HL-60/S4 (cell line): Measurements from ENCODE around the gene PPID.
"Not testable (repeated sequence)": the region's sequence is repeated elsewhere in the genome, so short reads cannot be mapped to it uniquely, and the experiment has no call there.

Source experiments
- in situ Hi-C: fragments of 300-500 bp; cut with MboI; formaldehyde crosslinking; loops from 2 replicates; pipeline ENCODE4 v1.14.3; 2022; ENCODE audit warnings: low sequenced_read_pairs

Gene PPID

DNA sequence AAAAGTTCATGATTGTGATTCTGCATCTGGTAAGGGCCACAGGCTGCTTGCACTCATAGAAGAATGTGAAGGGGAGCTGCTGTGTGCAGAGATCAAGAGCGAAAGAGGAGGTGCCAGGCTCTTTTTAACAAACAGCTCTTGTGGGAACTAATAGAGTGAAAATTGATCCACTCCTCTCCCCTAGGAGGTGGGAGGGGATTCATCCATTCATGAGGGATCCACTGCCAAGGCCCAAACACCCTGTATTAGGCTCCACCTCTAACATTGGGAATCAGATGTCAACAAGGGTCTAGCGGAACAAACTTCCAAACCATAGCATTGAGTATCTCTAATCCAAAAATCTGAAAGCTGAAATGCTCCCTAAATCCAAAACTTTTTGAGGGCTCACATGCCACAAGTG, 16.4 kb upstream of the PPID start:
- in situ Hi-C loops, result loop anchor here (10.0 to 25.0 kb wide), 2 partner anchors 85 to 448 kb away; no protein-coding TSS in a partner anchor

DNA sequence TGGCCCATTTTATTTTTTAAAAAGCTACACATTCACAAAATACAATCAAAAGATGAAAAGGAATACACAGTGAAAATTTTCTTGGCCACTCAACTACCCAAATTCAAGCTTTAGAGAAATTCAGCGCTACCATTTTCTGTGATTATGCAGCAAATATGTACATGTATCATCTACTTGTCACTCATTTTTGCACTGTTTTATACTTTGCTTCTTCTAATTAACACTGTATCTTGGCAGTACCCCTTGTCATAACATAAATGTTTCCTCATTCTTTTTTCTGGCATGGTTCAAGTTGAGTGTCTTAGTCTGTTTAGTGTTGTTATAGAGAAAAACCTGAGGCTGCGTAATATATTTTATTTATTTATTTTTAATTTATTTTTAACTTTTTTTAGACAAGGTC, 15.7 kb upstream of the PPID start:
- in situ Hi-C loops, result loop anchor here (10.0 to 25.0 kb wide), 2 partner anchors 86 to 448 kb away; no protein-coding TSS in a partner anchor

DNA sequence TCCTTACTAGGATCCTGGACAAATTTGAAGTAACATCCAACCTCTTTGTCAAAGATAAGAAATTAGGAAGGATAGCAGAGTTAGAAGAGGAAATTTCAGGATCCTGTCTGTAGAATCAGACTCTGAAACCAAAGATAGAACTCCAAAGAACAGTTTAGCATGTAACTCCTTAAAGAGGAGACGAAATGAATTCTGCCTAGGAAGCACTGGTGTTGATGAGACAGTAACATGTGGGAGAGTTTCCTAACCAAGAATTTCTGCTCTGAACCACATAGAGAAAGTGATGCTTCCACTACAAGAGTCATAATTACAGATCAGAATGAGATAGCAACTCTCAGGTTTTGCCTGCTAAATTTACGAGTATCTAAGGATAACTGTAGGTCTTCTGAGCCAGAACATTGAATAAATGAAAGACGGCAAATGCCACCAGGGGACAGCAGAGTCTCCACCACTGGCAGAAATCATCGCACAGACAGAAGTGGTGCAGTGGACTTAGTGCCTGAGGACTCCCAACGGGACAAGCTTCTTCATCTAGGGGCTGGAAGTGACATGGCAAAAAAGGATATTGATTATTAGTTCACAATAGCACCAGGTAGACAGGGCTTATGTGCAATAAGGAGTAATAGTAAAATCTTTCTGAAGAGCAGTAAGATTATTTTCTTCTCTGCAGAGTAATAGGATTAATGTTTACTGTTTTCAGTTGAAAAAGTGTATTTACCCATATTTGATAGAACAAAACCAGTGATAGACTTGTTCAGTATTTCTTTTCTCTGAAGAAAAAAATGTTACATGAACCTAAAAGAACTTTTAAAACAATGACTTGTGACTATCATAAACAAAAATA, 6.7 kb upstream of the PPID start:
- in situ Hi-C loops, result loop anchor here (10.0 to 25.0 kb wide), 2 partner anchors 95 to 457 kb away; no protein-coding TSS in a partner anchor

DNA sequence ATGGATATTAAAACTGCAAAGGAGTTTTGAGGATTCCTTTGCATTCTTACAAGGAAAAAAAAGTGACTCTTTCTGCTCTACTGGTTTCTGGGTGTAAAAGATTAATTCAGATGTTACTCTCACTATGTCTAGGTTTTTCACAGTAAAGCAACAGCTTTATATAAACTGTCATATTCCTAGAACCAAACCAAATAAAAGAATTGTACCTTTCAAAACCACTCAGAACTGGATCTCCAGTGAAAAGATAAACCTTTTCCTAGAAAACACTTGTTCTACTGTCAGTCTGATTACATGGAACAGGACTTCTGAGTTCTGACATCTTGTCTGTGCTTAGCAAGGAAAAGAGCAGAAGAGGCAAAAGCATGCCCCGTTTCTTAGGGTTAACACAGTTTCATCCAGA, 5.0 kb upstream of the PPID start:
- in situ Hi-C loops, result loop anchor here (25.0 kb wide), 1 partner anchor 459 kb away; no protein-coding TSS in a partner anchor

DNA sequence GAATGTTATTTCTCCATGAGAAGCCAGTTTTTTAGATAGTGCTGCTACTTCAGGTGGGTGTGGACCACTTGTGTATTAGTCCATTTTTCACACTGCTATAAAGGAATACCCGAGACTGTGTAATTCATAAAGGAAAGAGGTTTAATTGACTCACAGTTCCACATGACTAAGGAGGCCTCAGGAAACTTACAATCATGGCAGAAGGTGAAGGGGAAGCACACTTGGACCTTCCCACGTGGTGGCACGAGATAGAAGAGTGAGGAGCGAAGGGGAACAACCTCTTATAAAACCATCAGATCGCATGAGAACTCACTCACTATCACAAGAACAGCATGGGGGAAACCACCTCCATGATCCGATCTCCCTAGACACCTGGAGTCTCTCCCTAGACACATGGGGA, 3.4 kb upstream of the PPID start:
- in situ Hi-C loops, result loop anchor here (25.0 kb wide), 1 partner anchor 461 kb away; no protein-coding TSS in a partner anchor

DNA sequence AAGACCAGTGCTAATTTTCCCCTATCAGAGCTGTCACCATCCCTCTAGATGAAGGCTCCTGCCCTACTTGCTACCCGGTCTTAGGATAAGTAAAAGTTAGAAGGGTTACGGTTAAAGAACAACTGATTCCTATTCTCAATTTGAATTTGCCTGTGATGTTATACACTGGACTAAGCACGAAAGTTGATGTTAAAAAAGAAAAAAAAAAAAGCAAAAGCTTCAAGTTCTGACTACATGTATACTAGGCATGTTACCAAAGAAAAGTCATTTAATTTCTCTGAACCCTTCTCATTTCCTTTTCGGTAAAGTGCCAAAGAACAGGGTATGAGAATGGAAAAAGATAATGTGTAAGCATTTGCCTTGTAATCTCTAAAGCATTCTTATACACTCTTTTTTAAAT, 1.4 kb upstream of the PPID start:
- in situ Hi-C loops, result loop anchor here (25.0 kb wide), 1 partner anchor 463 kb away; no protein-coding TSS in a partner anchor

DNA sequence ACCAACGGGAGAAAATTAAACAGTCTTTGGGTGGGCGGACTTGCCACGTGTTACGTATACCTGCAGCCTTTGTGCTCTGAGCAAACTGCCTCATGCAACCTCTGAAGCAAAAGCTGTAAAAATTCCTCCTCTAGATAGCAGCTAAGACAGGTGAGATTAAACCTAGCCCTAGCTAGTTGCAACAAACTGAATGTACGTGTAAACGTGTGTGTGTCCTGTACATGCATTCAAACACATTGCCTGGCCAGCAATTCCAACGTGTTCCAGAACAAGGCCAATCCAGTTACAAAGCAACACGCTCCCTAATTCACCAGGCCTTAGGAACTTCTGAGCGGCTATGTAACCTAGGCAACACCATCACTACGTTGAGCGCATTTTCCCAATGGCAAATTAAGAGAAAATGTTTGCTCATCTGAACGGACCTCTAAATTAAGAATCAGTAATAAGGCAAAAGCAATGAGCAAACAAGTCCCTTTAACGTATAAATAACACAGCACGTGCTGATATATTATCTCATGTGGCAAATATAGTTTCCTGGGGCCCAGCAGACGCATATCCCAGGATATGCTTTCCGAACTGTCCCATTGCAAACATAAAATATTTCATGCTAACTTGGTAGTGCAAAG, 792 bp downstream of the PPID start:
- in situ Hi-C loops, result no loop called here

DNA sequence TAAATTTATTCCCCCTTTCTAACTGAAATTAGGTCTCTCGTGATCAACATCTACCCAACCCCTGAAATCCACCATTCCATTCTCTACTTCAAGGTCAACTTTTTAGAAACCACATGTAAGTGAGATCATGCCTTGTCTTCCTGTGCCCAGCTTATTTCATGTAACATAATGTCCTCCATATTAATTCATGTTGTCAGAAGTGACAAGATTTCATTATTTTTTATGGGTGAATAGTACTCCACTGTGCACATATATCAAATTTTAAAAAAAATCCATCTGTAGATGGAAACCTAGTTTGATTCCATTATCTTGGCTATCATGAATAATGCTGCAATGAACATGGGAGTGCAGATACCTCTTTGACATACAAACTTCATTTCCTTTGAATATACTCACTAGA, 1.5 kb downstream of the PPID start:
- in situ Hi-C loops, result no loop called here

DNA sequence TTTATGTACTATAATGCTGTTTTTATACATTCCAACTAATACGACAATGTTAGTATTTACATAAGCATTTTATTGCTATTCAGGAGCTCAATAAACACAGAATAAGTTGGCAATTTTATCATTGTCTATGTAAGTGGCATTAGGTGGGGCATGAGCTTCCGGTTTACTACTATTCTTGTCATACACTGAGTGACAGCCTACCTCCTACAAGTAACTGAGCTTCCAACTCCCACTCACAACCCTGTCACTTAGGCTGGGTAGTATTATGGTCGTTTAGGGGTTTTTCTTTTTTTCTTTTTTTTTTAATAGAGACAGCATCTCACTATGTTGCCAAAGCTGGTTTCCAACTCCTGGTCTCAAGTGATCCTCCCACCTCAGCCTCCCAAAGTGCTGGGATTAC, 7.4 kb downstream of the PPID start:
- in situ Hi-C loops, result no loop called here

DNA sequence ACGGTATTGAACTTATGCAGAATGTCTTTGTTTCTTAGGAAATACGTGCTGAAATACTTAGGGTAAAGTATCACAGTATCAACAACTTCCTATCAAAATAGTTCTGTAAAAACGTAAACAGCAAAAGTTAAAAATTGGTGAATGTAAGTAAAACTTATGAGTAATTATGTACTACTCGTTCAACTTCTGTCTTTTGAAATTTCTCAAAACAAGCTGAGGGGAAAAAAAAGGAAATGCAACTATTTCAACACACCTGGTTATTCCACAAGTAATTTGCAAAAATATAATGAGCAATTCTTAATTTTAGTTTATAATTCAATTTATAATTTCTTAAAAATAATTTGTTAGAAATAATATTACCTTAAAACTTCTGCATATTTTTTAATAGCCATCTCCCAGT, 8.3 kb downstream of the PPID start:
- in situ Hi-C loops, result no loop called here

DNA sequence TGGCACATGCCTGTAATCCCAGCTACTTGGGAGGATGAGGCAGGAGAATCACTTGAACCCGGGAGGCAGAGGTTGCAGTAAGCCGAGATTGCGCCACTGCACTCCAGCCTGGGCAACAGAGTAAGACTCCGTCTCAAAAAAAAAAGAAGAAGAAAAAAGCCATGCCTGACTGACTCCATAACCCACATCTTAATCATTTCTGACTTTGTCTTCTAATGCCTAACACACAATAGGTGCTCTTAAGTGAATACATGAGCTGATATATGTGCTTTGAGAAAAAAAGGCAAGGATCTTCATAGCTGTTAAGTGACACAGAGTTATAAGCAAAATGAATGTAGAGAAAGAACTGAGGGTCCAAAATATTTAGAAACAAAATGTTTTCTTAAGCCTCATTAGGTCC, 10.6 kb downstream of the PPID start:
- in situ Hi-C loops, result not testable (repeated sequence)

DNA sequence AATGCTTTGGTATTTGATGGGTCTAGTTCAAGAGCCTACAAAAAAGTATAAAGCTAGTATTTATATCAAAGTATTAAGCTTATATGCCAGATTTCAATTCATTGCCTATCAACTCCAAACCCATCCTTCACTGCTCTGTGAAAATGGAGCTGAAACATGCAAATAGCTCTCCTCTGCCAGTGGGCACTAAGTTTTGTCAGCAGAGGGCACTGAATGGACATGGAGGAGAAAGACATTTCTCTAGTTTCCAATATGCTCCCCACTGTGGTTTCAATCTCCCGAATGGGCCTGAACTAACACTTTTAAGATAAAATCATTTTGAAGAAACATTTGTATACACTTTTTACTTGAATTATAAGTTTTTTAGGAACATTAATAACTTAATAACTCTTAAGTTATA, 12.4 kb downstream of the PPID start:
- in situ Hi-C loops, result no loop called here

DNA sequence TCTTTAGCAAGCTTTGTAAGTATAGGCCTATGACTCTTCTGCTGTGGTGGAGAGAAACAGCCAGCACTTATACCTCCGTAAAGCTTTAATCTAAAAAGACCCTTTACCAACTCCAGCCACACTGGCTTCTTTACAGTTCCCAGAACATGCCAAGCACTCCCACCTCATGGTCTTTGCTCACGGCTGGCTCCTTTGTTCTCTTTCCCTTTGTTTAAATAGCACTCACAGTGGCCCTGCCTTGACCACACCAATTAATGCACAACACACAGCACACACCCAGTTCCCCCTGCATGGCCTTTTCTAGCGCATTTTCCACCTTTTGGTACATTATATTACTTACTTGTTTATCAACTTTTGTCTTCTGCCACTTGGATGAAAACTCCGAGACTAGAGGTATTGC, 18.9 kb downstream of the PPID start:
- in situ Hi-C loops, result no loop called here

DNA sequence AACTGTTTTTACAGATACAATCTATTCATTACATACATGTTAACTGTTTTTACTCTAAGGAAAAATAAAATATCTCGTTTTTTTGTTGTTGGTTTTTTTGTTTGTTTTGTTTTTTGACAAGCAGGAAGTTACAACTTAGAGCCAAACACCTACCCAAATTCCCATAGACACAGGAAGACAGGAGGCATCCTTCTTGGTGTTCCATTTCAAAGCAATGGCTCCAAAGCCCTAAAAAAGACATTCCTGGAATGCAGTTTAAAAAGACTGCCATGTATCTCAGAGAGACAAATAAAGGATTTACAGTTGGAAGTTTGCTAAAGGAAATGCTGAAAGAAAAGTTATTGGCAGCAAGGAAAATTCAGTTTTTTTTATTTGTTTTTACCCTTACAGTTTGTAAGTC, 34.4 kb downstream of the PPID start:
- in situ Hi-C loops, result no loop called here

DNA sequence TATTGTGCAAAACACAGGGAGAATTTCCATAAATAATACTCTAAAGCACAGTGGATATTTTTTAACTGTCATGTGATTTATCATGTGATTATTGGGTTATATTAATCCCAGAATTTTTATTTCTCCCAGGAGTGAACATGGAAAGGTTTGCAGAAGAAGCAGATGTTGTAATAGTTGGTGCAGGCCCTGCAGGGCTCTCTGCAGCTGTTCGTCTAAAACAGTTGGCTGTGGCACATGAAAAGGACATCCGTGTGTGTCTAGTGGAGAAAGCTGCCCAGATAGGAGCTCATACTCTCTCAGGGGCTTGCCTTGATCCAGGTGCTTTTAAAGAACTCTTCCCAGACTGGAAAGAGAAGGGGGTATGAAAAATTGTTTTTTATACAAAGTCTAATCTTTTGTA, 41.1 kb downstream of the PPID start:
- in situ Hi-C loops, result no loop called here

DNA sequence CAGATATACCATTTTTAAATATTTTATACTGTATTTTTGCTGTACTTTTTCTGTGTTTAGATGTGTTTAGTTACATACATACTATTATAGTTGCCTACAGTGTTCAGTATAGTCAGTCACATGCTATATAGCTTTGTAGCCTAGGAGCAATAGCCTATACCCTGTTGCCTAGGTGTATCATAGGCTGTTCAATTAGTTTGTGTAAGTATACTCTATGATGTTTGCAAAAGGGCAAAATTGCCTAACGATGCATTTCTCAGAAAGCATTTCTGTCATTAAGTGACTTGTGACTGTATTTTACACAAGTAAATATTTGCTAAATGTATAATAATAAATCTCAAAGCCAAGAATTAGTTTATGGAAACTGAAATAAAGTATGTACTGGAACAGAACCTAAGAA, 41.6 kb downstream of the PPID start:
- in situ Hi-C loops, result no loop called here

DNA sequence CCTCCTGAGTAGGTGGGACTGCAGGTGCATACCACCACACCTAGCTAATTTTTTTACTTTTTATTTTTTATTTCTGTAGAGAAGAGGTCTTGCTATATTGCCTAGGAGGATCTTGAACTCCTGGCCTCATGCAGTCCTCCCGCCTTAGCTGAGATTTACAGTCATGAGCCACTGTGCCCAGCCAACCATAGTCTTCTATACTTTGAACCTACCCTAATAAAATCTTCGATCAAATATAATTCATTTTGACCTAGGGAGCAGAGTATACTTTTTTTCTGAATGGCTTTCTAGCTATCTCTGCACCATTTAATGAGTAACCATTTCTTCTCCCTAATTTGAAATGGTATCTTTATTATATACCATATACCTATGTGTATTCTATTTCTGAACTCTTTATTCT, 44.4 kb downstream of the PPID start:
- in situ Hi-C loops, result no loop called here

DNA sequence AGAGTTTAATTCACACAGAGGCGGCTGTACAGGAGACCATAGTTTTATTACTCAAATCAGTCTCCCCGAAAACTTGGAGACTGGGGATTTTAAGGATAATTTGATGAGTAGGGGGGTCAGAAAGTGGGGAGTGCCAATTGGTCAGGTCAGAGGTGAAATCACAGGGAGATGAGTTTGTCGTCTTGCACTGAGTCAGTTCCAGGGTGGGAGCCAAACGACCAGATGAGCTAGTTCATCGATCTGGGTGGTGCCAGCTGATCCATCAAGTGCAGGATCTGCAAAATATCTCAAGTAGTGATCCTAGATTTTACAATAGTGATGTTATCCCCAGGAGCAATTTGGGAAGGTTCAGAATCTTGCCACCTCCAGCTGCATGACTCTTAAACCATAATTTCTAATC, 47.1 kb downstream of the PPID start:
- in situ Hi-C loops, result no loop called here

DNA sequence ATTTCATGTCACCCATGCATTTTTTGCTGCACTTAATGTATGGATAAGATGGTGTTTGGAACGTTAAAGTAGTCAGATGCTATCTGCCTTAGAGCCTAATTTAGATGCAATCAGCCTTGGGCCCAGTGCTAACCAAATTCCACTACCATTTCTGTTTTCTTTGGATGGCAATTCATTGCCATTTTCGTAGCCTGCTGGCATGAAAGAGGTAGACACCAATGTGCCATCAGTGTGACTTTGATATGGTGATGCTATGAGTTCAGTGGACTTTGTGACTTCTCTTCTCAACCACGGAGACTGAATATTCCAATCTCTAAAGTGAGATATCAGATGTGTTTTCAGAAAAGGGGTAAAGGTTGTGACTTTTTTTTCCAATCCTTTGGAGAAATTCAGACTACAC, 49.6 kb downstream of the PPID start:
- in situ Hi-C loops, result no loop called here

DNA sequence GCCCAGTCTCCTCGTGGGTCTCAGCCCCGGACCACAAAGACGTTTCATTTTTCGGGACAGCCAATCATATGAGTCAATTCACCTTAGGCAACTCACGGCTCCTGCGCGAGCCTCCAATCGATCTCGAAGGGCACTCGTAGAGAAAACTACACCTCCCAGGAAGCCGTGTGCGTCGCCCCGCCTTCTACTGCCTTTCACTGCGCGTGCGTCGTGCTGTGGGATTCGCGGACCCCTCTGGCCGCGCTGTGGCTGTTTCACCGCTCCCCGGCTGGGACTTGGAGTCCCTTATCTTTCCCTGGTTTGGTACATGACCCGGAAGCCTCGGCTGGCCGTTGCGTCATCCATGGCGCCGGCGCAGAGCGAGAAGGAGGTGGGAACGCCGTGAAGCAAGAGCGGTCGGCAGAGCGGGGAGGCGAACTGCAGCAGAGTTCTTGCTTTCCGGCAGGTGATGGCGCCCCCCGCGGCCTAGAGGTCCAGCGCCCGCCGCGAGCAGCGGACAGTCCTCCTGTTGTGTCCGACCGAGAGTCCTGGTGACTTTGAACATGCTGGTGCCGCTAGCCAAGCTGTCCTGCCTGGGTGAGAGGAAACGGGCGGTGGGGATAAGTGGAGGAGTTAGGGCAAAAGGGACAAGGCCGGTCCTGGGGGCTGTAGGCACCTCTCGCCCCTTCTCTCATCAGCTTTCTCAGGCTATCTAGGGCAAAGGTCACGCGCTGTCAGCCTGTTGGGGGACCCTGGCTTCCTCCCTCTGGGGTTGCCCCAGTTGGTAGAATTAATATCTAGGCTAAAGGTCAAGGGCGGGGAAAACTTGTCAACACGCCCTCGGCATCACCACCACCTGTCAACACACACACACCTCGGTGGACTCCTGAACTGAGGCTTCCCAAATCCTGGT, 51.0 kb downstream of the PPID start, which contains the start of gene ETFDH:
TSS of gene ETFDH (plus strand) at position 382 of the 892 bp plus-strand sequence. CDS start at position 543, 161 bp downstream.
- in situ Hi-C loops, result no loop called here

DNA sequence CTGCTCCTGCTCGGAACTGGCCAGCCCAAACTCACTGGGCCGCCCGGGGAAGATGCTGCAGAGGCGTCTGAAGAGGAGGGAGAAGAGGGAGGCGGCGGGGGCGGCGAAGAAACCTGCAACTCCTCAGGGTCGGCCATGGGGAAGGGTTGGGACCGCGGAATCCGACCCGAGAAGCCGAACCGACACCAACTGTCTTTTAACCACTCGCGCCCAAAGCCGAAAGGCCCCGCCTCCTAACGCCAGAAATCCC, 51.6 kb downstream of the PPID start, which contains the start of gene C4orf46:
TSS of gene C4orf46 (minus strand) at position 223 of the 250 bp plus-strand sequence. CDS start at position 137, 86 bp downstream.
- in situ Hi-C loops, result no loop called here
